PC-9 (cell line): ENCODE data around the gene STC2. TPM values are rescaled to one million over a fixed set of nuclear protein-coding genes. Genes with fewer than 3 reads are reported as not detected.
A peak's percentile ranks its signal among the peaks of the same experiment; 100 is the strongest.

Source experiments
- BruUV-seq: library from RNA; stranded (reverse); fragments of 400-500 nt; replicated peaks from 2 replicates; lab custom pipeline; 2021; lab: Mats Ljungman, UMichigan
- CTCF ChIA-PET: fragments of 300-600 bp; sonication (Branson Sonifier 250); formaldehyde crosslinking; loops from one replicate; lab custom pipeline; 2022; ENCODE audit warnings: antibody characterized with exemption; lab: Charles Lee
- POLR2A ChIA-PET: fragments of 300-600 bp; sonication (Branson Sonifier 250); formaldehyde crosslinking; loops from one replicate; lab custom pipeline; 2022; ENCODE audit warnings: antibody characterized with exemption; ENCODE audit not compliant: unreplicated experiment; lab: Charles Lee
- DNase-seq, 2 experiments: peaks; one replicate each; pipeline versions ENCODE4 v3.0.0 to v3.0.0-alpha.2; 2015 to 2022; ENCODE audit warnings: mixed read lengths in 1 of 2
- H2AFZ ChIP-seq: fragments of 200-600 bp; sonication (generic); 2 replicates; pipeline ENCODE4 v1.8.1; 2017; ENCODE audit warnings: antibody characterized with exemption
- H3F3A ChIP-seq: fragments of 200-600 bp; sonication (generic); 2 replicates; pipeline ENCODE4 v1.8.1; 2017; ENCODE audit warnings: antibody characterized with exemption, mild to moderate bottlenecking, low read depth; ENCODE audit not compliant: insufficient read depth
- H3K27ac ChIP-seq: fragments of 200-600 bp; sonication (generic); 2 replicates; pipeline ENCODE4 v1.6.1; 2016; ENCODE audit warnings: mixed run types
- H3K27me3 ChIP-seq: fragments of 200-600 bp; sonication (generic); 2 replicates; pipeline ENCODE4 v1.6.1; 2016; ENCODE audit warnings: low read depth, mixed run types; ENCODE audit not compliant: insufficient read depth
- H3K36me3 ChIP-seq: fragments of 200-600 bp; sonication (generic); 2 replicates; pipeline ENCODE4 v1.6.1; 2016; ENCODE audit warnings: low read depth, mixed run types
- H3K4me1 ChIP-seq: fragments of 200-600 bp; sonication (generic); replicated peaks from 2 replicates; pipeline ENCODE4 v1.6.1; 2016; ENCODE audit warnings: mixed run types; ENCODE audit not compliant: insufficient read depth
- H3K4me2 ChIP-seq: fragments of 200-600 bp; sonication (generic); 2 replicates; pipeline ENCODE4 v1.6.1; 2017; ENCODE audit warnings: mixed run types
- H3K4me3 ChIP-seq: fragments of 200-600 bp; sonication (generic); 2 replicates; pipeline ENCODE4 v1.6.1; 2016; ENCODE audit warnings: mixed run types
- H3K79me2 ChIP-seq: fragments of 200-600 bp; sonication (generic); 2 replicates; pipeline ENCODE4 v1.6.1; 2017; ENCODE audit warnings: low read depth, mixed run types
- H3K9me2 ChIP-seq: fragments of 200-600 bp; sonication (generic); 2 replicates; pipeline ENCODE4 v1.8.1; 2017; ENCODE audit warnings: mild to moderate bottlenecking; ENCODE audit not compliant: insufficient read depth
- H3K9me3 ChIP-seq: fragments of 200-600 bp; sonication (generic); 2 replicates; pipeline ENCODE4 v1.8.1; 2016; ENCODE audit warnings: low read depth; ENCODE audit not compliant: insufficient read depth
- H4K20me1 ChIP-seq: fragments of 200-600 bp; sonication (generic); 2 replicates; pipeline ENCODE4 v1.8.1; 2017; ENCODE audit not compliant: insufficient read depth
- EZH2 ChIP-seq: fragments of 200-600 bp; sonication (generic); IDR thresholded peaks from 2 replicates; pipeline ENCODE4 v1.8.0; 2017; ENCODE audit warnings: antibody characterized with exemption, low read depth
- intact Hi-C: fragments of 100-400 bp; cut with micrococcal nuclease; formaldehyde crosslinking; loops from one replicate; pipeline ENCODE4 v1.10.0; 2022; ENCODE audit not compliant: unreplicated experiment
- total RNA-seq: library from RNA; stranded (reverse); gene quantifications from 2 replicates; pipeline ENCODE4 v1.2.3, GENCODE V29; 2021
- TF ChIP-seq, protein P1 (sequence below): fragments of 200-600 bp; sonication (generic); conservative IDR thresholded peaks from 2 replicates; pipeline ENCODE4 v1.6.1; 2017; ENCODE audit warnings: mixed run types, antibody characterized with exemption, mild to moderate bottlenecking, moderate library complexity

The STC2 gene
- total RNA-seq, 1 experiment from 2014 or later = 63.5 TPM

DNA sequence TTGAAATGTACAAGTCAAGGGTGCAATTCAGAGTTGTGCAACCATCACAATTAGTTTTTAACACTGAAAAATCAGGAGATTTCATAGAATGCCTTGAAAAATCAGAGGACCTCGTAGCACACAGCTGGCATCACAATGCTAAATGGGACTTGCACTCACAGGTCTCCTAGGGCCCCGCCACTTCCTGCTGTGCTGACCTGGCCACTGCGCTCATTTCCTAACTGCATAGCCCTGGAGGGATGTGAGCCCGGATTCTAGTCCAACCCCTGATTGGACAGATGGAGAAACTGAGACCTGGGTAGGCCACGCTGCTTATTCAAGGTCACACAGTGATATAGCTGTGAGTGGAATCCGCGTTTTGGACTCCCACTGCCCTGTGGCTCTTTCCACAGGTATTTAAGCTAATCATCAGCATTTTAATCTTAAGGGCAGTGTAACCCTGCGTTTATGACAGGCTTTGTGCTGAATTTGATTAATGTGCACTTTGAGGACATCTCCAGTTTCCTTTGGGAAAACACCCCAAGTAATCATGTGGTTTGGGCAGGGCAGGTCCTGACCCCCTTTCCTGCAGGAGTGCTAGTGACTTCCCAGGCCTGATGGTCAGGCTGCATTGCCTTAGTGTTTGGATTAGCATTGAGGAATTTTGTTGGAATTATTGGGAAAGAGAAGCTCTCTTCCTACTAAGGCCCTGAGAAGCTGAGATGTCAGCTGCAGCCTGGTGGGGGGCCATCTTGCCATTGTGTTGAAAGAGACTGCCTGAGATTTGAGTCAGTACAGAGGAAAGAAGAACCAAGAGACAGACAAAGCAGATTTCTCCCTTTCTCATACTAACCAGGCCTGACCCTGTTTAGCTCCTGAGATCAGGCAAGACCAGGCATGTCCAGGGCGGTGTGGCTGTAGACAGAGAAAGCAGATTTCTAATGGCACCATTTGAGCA, 36.2 kb downstream of the STC2 start:
- TF ChIP-seq, protein P1, sequence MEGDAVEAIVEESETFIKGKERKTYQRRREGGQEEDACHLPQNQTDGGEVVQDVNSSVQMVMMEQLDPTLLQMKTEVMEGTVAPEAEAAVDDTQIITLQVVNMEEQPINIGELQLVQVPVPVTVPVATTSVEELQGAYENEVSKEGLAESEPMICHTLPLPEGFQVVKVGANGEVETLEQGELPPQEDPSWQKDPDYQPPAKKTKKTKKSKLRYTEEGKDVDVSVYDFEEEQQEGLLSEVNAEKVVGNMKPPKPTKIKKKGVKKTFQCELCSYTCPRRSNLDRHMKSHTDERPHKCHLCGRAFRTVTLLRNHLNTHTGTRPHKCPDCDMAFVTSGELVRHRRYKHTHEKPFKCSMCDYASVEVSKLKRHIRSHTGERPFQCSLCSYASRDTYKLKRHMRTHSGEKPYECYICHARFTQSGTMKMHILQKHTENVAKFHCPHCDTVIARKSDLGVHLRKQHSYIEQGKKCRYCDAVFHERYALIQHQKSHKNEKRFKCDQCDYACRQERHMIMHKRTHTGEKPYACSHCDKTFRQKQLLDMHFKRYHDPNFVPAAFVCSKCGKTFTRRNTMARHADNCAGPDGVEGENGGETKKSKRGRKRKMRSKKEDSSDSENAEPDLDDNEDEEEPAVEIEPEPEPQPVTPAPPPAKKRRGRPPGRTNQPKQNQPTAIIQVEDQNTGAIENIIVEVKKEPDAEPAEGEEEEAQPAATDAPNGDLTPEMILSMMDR = no peak
- no peak for TF ChIP-seq EZH2
- ChIA-PET CTCF (interaction anchor here (0.8 kb wide), 1 partner anchor 40 kb away, joined by 4 read pairs; no protein-coding TSS in a partner anchor), POLR2A (interaction anchor here (0.6 kb wide), 2 partner anchors 77 to 221 kb away, joined by 3 to 5 read pairs; no protein-coding TSS in a partner anchor)
- no TSS peak for BruUV-seq
- DNase-seq = peak in 1 of 2 experiments; percentile 43
- Histone ChIP-seq H4K20me1 (no peaks in the 10 kb centered on the region), H3K4me1 (peaks cover 26% of the 10 kb centered on the region), H3K36me3 (no peaks in the 10 kb centered on the region), H3K9me3 (no peaks in the 10 kb centered on the region), H3K4me3 (no peak overlapping the region), H3K4me2 (0 out of 2 replicates have a peak overlapping the region, but pooled peaks have one; percentile 0), H3K27ac (peak overlapping the region; percentile 45; the same call in 1 of the 2 replicates), H3K9me2 (no peaks in the 10 kb centered on the region), H2AFZ (no peak overlapping the region), H3K79me2 (no peaks in the 10 kb centered on the region), H3F3A (0 out of 2 replicates have a peak, but pooled peaks cover 6% of the 10 kb centered on the region), H3K27me3 (no peaks in the 10 kb centered on the region)
- intact Hi-C loops = loop anchor here (2.0 to 10.0 kb wide), 3 partner anchors 235 to 693 kb away; partner anchors contain the start of gene CREBRF

DNA sequence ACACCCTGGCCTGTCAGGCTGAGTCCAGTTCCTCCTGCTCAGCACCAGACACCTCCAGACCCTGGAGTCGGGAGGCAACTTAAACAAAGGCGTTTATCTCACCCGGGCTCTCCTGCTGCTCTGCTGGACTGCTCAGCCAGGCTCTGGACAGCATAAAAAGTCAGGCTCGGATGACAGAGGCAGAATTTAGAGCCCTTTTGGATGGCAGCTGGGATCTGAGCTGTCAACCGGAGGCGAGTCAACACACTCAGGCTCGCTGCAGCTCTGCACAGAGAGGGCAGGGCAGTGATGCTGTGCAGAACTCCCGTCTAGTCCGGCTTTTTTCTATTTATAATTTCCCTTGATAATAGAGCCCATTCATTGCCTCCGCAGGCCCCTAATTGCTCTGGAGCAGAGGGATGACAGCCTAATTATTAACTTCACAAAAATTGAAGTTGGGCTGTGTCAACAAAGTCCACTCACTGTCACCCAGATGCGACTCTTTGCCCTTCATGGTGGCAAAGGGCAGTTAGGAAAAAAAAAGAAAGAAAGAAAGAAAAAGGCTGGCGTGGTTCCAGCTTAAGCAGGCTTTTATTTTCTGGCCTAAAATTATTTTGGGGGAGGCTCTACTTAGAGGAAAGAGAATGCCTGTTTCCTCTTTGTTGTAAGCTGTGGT, 37.6 kb downstream of the STC2 start:
- no peaks in the 10 kb centered on the region for H3K9me3 ChIP-seq
- H3K4me2 ChIP-seq = no peak overlapping the region
- H3K9me2 ChIP-seq = no peaks in the 10 kb centered on the region
- TF ChIP-seq, protein P1 = no peak
- no peak for TF ChIP-seq EZH2
- no peak for DNase-seq
- H2AFZ ChIP-seq = no peak overlapping the region
- H3K4me1 ChIP-seq = peaks cover 26% of the 10 kb centered on the region
- ChIA-PET CTCF (no interaction called here), POLR2A (no interaction called here)
- no TSS peak for BruUV-seq
- no peaks in the 10 kb centered on the region for H3K27me3 ChIP-seq
- H4K20me1 ChIP-seq = no peaks in the 10 kb centered on the region
- H3K27ac ChIP-seq = no peak overlapping the region
- no peak overlapping the region for H3K4me3 ChIP-seq
- no peaks in the 10 kb centered on the region for H3K36me3 ChIP-seq
- H3K79me2 ChIP-seq = no peaks in the 10 kb centered on the region
- H3F3A ChIP-seq = no peaks in the 10 kb centered on the region
- intact Hi-C loops = loop anchor here (5.0 to 10.0 kb wide), 2 partner anchors 233 to 474 kb away; partner anchors contain the start of gene CREBRF

DNA sequence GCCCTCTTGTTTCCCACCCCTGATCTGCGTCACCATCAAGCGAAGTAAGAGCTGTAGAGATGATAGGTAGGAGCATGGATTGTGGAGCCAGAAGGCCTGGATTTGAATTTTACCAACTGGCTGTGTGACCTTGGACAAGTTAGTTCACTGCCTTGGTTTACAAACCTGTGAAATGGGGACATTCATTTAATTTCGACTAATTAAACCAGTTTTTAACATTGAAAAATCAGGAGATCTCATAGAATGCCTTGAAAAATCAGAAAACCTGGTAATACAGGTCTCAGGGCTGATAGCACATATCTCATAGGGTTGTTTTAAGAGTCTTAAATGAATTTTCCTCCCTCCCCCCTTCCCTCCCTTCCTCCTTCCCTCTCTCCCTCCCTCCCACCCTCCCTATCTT, 38.8 kb downstream of the STC2 start:
- intact Hi-C loops = loop anchor here (10.0 kb wide), 1 partner anchor 85 kb away; no protein-coding TSS in a partner anchor

More for the DNA sequence above, 38.8 kb downstream of the STC2 start:
- H4K20me1 ChIP-seq = no peaks in the 10 kb centered on the region
- no peak for DNase-seq
- peaks cover 19% of the 10 kb centered on the region for H3K4me1 ChIP-seq
- no peak for TF ChIP-seq EZH2
- TF ChIP-seq, protein P1 = no peak
- BruUV-seq = no TSS peak
- ChIA-PET POLR2A (no interaction called here), CTCF (no interaction called here)
- no peaks in the 10 kb centered on the region for H3F3A ChIP-seq
- H3K4me2 ChIP-seq = no peak overlapping the region
- H3K79me2 ChIP-seq = no peaks in the 10 kb centered on the region
- no peaks in the 10 kb centered on the region for H3K9me3 ChIP-seq
- no peaks in the 10 kb centered on the region for H3K27me3 ChIP-seq
- H3K36me3 ChIP-seq = no peaks in the 10 kb centered on the region
- no peak overlapping the region for H2AFZ ChIP-seq
- H3K27ac ChIP-seq = no peak overlapping the region
- H3K9me2 ChIP-seq = no peaks in the 10 kb centered on the region
- no peak overlapping the region for H3K4me3 ChIP-seq
